HepG2 (cell line): ENCODE measurements around the gene CISH.
A peak's percentile ranks its signal among the peaks of the same experiment; 100 is the strongest.

Experiments
- EZH2 ChIP-seq: conservative IDR thresholded peaks from 2 replicates; pipeline ENCODE4 v1.6.1; 2012; ENCODE audit warnings: mild to moderate bottlenecking, low read depth, low read length, moderate library complexity
- JUN ChIP-seq: sonication (generic); formaldehyde crosslinking; IDR thresholded peaks from 2 replicates; pipeline ENCODE4 v1.4.0; 2020; ENCODE audit warnings: mild to moderate bottlenecking, missing genetic modification reagents
- TF ChIP-seq, protein P1 (sequence below): sonication (generic); formaldehyde crosslinking; IDR thresholded peaks from 2 replicates; pipeline ENCODE4 v1.5.0; 2020; ENCODE audit warnings: mild to moderate bottlenecking, missing genetic modification reagents, moderate library complexity

- TF ChIP-seq, protein P1, sequence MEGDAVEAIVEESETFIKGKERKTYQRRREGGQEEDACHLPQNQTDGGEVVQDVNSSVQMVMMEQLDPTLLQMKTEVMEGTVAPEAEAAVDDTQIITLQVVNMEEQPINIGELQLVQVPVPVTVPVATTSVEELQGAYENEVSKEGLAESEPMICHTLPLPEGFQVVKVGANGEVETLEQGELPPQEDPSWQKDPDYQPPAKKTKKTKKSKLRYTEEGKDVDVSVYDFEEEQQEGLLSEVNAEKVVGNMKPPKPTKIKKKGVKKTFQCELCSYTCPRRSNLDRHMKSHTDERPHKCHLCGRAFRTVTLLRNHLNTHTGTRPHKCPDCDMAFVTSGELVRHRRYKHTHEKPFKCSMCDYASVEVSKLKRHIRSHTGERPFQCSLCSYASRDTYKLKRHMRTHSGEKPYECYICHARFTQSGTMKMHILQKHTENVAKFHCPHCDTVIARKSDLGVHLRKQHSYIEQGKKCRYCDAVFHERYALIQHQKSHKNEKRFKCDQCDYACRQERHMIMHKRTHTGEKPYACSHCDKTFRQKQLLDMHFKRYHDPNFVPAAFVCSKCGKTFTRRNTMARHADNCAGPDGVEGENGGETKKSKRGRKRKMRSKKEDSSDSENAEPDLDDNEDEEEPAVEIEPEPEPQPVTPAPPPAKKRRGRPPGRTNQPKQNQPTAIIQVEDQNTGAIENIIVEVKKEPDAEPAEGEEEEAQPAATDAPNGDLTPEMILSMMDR: peak; percentile 97
- no peak for TF ChIP-seq JUN (CRISPR knock-in tag)
- TF ChIP-seq EZH2: no peak
Measured at GRCh38 chr3:50572158-50572557, 39.4 kb downstream of the CISH start.
